PC-3 (cell line): ENCODE data around the gene RAB20.

Source experiments
- EZH2 ChIP-seq: fragments of 300-600 bp; sonication (generic); IDR thresholded peaks from one replicate; pipeline ENCODE4 v1.6.1; 2017; ENCODE audit warnings: antibody characterized with exemption, mild to moderate bottlenecking, low read length; ENCODE audit not compliant: unreplicated experiment
- EZH2phosphoT487 ChIP-seq: fragments of 300-600 bp; sonication (generic); IDR thresholded peaks from 2 replicates; pipeline ENCODE4 v1.6.1; 2018; ENCODE audit warnings: mild to moderate bottlenecking, antibody characterized with exemption, low read length, borderline replicate concordance
- TF ChIP-seq, protein P1 (sequence below): fragments of 300-600 bp; sonication (generic); conservative IDR thresholded peaks from 2 replicates; pipeline ENCODE4 v1.5.1; 2017; ENCODE audit warnings: antibody characterized with exemption, low read depth, mild to moderate bottlenecking, low read length

DNA sequence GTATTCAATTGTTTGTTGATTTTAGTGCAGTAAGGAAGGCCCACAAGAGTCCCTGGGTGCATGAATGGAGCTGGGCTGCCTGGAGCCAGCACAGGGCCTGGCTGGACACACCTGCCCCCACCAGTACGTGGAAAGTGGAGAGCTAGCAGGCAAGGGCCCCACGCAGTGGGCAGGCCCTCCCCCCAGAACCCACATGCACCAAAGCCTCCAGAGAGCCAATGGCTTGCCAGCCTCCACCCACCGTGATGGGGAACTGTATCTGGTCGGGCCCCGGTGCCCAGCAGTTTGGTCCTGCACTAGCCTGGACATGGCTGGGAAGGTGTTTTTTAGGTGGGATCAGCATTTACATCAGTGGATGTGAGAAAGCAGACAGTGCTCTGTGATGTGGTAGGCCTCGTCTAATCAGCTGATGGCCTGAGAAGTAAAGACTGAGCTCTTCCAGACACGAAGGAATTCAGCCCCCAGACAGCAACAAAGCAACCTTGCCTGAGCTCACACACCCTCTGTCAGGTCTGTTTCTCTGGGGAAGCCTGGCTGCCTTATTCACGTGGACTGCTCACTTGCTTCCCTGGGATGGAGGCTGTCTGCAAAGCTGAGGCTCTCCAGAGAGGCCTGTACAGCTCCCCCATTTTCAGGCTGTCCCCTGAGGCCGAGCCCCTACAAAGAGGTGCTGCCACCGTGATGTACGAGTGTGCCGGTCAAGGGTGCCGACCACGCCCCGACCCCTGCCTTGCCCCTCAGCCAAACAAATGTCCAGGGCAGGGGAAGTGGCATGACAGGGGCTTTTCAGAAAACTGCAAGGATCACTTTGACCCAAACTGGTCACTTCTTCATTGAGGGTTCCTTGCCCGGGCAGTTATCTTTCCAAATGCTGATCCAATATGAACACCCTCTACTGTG, 27.5 kb downstream of the RAB20 start:
- TF ChIP-seq, protein P1, sequence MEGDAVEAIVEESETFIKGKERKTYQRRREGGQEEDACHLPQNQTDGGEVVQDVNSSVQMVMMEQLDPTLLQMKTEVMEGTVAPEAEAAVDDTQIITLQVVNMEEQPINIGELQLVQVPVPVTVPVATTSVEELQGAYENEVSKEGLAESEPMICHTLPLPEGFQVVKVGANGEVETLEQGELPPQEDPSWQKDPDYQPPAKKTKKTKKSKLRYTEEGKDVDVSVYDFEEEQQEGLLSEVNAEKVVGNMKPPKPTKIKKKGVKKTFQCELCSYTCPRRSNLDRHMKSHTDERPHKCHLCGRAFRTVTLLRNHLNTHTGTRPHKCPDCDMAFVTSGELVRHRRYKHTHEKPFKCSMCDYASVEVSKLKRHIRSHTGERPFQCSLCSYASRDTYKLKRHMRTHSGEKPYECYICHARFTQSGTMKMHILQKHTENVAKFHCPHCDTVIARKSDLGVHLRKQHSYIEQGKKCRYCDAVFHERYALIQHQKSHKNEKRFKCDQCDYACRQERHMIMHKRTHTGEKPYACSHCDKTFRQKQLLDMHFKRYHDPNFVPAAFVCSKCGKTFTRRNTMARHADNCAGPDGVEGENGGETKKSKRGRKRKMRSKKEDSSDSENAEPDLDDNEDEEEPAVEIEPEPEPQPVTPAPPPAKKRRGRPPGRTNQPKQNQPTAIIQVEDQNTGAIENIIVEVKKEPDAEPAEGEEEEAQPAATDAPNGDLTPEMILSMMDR: no peak
- TF ChIP-seq EZH2: no peak
- TF ChIP-seq EZH2phosphoT487: no peak
